ES-I3 (cell line): ENCODE data around the gene TMPRSS4.

Experiments used
- H3K36me3 ChIP-seq: 2 replicates; pipeline ENCODE4 v1.6.1; 2013; ENCODE audit warnings: mild to moderate bottlenecking, low read length, control low read depth, moderate library complexity; ENCODE audit not compliant: insufficient read depth
- H3K4me1 ChIP-seq: 2 replicates; pipeline ENCODE4 v1.6.1; 2013; ENCODE audit warnings: mild to moderate bottlenecking, control low read depth, low read length; ENCODE audit not compliant: insufficient read depth
- H3K9ac ChIP-seq: 2 replicates; pipeline ENCODE4 v1.6.1; 2013; ENCODE audit warnings: low read depth, mild to moderate bottlenecking, low read length, moderate library complexity
- H3K9me3 ChIP-seq: 2 replicates; pipeline ENCODE4 v1.6.1; 2013; ENCODE audit warnings: mild to moderate bottlenecking, low read length, moderate library complexity; ENCODE audit not compliant: control insufficient read depth, insufficient read depth

The TMPRSS4 gene

DNA sequence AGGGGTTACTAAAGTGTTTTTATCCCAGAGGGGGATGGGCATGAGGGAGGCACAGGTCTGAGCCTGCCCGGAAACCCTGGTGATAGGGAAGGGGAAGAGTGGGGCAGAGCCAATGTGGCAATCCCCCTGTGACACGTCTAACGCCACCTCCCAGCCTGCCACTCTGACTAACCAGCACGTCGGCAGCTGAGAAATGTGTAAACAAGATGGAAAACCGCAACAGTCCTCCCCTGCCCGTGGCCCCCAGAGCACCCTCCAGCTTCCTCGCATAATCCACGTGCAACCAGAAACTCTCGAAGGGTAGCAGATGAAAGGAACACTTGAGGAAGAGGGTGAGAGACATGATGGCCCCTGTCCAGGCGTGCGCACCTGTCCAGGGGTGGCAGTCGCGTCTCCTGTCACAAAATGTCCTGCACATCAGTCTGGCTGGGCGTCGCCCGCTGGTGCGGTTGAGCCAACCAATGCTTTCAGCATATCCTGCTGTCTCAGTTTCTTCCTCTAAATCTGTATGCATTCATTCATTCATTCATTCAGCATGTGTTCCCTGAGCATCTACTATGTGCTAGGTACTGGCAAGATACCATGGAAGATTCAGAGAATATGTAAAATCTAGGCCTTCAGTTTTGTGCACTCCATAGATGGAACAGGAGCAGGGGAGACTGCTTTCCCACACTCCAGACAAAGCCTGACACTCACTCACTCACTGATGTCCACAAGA, 4.5 kb downstream of the TMPRSS4 start:
- no peak overlapping the region for H3K9ac ChIP-seq
- H3K36me3 ChIP-seq = no peaks in the 10 kb centered on the region
- H3K9me3 ChIP-seq = no peaks in the 10 kb centered on the region
- peaks cover 6% of the 10 kb centered on the region for H3K4me1 ChIP-seq

DNA sequence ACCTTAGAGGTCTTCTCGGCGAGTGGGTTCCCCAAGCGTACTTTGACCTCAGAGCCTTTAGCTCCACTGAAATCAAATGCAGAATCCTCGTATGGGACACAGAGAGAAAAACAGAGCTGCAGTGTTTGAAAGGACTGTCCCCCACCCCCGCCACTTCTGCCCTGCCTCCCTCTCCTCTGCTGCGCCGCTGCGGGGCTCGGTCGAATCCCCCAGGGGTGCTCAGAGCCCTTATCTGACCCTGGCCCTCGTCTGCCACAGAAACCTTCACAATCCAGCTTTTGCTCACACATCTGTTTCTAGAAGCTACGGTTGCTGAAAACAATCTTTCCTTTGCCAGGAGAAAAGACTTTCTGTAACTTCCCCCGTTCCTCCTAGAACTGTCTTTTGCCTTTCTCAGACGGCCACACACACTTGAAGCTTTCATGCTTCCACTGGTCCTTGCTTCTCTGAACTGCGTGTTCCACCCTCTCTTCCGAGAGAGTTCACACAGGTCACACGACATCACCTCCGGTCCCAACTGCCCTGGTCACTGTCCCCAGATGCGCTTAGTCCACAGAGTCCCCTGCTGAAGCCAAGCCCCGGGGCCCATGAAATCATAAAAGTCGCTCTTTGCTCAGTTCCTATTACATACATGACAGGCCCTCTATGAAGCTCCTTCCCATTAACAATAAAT, 6.1 kb downstream of the TMPRSS4 start:
- peaks cover 6% of the 10 kb centered on the region for H3K4me1 ChIP-seq
- H3K9ac ChIP-seq = no peak overlapping the region
- H3K36me3 ChIP-seq = no peaks in the 10 kb centered on the region
- H3K9me3 ChIP-seq = no peaks in the 10 kb centered on the region

- no peaks in the 10 kb centered on the region for H3K36me3 ChIP-seq
- H3K9me3 ChIP-seq = no peaks in the 10 kb centered on the region
- peaks cover 6% of the 10 kb centered on the region for H3K4me1 ChIP-seq
- H3K9ac ChIP-seq = no peak overlapping the region
These were observed 7.4 kb downstream of the TMPRSS4 start for GRCh38 chr11:118084247-118084646.

DNA sequence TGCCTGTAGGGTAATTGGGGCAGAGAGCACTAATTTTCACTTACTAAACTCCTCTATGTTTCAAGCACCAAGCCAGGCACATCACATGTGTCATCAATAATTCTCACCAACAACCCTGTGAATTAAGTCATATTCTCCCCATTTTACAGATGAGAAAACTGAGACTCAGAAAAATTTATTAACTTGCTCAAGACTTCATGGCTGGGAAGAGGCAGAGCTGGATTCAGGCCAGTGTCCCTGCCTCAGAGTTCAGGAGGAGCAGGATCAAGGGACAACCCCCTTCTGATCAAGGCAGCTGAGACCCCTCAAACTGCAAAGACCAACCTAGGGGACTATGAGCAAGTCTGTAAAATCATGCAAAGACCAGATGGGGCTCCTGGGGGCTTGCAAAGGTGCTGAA, 7.8 kb downstream of the TMPRSS4 start:
- Histone ChIP-seq H3K9me3 (no peaks in the 10 kb centered on the region), H3K9ac (no peak overlapping the region), H3K36me3 (no peaks in the 10 kb centered on the region), H3K4me1 (peaks cover 6% of the 10 kb centered on the region)

GRCh38 chr11:118086913-118087768, 10.3 kb downstream of the TMPRSS4 start, which contains the start of gene SMIM35:
TSS of gene SMIM35 (minus strand) at chr11:118086963. CDS start at chr11:118086757, 206 bp downstream.
- H3K9ac ChIP-seq = no peak within 1 kb of the TSS
- peaks cover 6% of the 10 kb centered on the region for H3K4me1 ChIP-seq
- no peaks in the 10 kb centered on the region for H3K36me3 ChIP-seq
- H3K9me3 ChIP-seq = no peaks in the 10 kb centered on the region

- Histone ChIP-seq H3K4me1 (peaks cover 2% of the 10 kb centered on the region; the same call in 1 of the 2 replicates), H3K9ac (no peak overlapping the region), H3K9me3 (no peaks in the 10 kb centered on the region), H3K36me3 (no peaks in the 10 kb centered on the region)
These were observed 11.1 kb downstream of the TMPRSS4 start for GRCh38 chr11:118087931-118088330.

DNA sequence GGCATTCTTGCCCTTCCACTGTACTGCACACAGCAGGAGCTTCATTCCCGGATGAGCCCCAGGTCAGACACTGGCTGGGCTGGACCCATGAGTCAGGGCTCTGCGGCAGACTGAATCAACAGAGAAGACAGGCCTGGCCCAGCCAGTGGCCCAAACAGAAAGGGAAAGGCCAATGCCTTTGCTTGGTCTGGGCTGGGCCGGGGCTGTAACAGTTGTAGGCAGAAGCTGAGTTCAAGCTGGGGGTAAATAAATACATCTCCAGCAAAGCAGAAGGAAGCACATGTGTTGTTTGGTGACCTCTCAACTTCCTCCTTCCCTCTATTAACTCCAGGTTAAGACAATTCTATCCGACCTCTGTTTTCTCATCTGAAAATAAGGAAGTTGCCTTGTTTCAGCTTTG, 11.7 kb downstream of the TMPRSS4 start:
- Histone ChIP-seq H3K9me3 (no peaks in the 10 kb centered on the region), H3K4me1 (no peaks in the 10 kb centered on the region), H3K9ac (no peak overlapping the region), H3K36me3 (no peaks in the 10 kb centered on the region)

GRCh38 chr11:118090545-118091162, 13.8 kb downstream of the TMPRSS4 start:
- no peaks in the 10 kb centered on the region for H3K9me3 ChIP-seq
- no peak overlapping the region for H3K9ac ChIP-seq
- H3K4me1 ChIP-seq = no peaks in the 10 kb centered on the region
- H3K36me3 ChIP-seq = no peaks in the 10 kb centered on the region

GRCh38 chr11:118091690-118092089, 14.8 kb downstream of the TMPRSS4 start:
- Histone ChIP-seq H3K9ac (no peak overlapping the region), H3K9me3 (no peaks in the 10 kb centered on the region), H3K4me1 (no peaks in the 10 kb centered on the region), H3K36me3 (no peaks in the 10 kb centered on the region)

- Histone ChIP-seq H3K36me3 (no peaks in the 10 kb centered on the region), H3K9me3 (no peaks in the 10 kb centered on the region), H3K9ac (no peak overlapping the region), H3K4me1 (no peaks in the 10 kb centered on the region)
These were observed 16.2 kb downstream of the TMPRSS4 start for GRCh38 chr11:118092907-118093571.

DNA sequence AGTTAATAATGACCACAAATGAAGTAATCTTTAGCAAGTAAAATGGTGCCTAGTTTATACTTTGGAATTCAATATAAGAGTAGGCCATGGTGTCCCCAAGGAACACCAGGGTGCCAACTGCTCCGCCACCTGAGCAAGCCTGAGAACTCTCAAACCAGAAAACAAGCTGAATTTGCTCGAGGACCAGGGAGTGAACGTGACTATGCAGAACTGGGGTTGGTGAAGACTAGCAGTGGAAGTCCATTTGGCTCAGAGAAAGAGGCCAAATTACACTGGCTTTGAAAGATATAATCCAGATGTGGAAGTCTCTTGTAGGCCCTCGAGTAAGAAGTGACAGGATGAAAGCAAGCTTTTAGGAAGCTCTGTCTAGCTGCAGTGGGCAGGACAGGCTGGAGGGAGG, 18.6 kb downstream of the TMPRSS4 start:
- H3K36me3 ChIP-seq = no peaks in the 10 kb centered on the region
- peaks cover 13% of the 10 kb centered on the region for H3K4me1 ChIP-seq
- H3K9ac ChIP-seq = no peak overlapping the region
- H3K9me3 ChIP-seq = no peaks in the 10 kb centered on the region

GRCh38 chr11:118095967-118096367, 19.1 kb downstream of the TMPRSS4 start:
- H3K9me3 ChIP-seq = no peaks in the 10 kb centered on the region
- no peaks in the 10 kb centered on the region for H3K36me3 ChIP-seq
- H3K4me1 ChIP-seq = peaks cover 13% of the 10 kb centered on the region
- H3K9ac ChIP-seq = no peak overlapping the region

DNA sequence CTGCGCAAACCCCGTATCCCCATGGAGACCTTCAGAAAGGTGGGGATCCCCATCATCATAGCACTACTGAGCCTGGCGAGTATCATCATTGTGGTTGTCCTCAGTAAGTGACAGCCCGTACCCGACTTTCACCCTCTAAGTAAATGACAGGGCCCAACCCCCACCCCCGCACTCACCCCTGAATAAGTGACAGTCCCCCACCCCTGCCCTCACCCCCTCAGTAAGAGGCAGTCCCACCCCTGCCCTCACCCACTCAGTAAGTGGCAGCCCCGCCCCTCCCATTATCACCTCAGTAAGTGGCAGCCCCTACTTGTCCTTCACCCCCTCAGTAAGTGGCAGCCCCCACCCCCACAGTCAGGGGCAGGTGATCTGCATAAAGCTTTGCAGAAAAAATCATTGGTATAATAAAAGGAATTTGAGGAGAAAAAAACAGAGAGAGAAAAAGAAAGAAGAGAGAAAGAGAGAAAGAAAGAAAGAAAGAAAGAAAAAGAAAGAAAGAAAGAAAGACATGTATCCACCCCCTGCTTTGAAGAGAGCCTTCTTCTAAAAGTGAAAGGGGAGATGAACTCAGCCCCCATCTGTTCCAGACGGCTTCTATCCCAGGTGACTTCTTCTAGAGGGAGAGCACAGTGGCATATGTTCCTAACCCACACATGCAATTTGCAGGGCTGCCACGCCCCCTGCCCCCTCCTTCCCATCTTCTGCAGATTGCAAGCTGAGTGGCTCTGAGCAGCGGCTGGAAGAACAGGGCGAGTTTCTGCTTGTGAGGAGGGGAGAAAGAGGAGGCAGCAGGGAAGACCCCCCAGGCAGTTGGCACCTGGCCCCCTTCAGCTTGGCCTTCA, 22.3 kb downstream of the TMPRSS4 start:
- Histone ChIP-seq H3K9ac (no peak overlapping the region), H3K4me1 (peaks cover 13% of the 10 kb centered on the region), H3K36me3 (no peaks in the 10 kb centered on the region), H3K9me3 (no peaks in the 10 kb centered on the region)
